Esophagus squamous epithelium (tissue), 5 donors: ENCODE results near the gene BHMT. TPM values are rescaled to one million over a fixed set of nuclear protein-coding genes. Genes with fewer than 3 reads are reported as not detected.

Experiments
- DNase-seq: peaks from one replicate; lab custom pipeline; 2025; lab: John Stamatoyannopoulos, UW
- H3K27ac ChIP-seq, 4 donors: fragments of 200-600 bp; sonication (generic); one replicate each; pipeline ENCODE4 v1.5.1; 2016 to 2019; ENCODE audit warnings: mild to moderate bottlenecking in 1 of 4
- H3K27me3 ChIP-seq, 4 donors: fragments of 200-600 bp; sonication (generic); 1 replicate in 3 of 4; 2 replicates in 1 of 4; pipeline versions ENCODE4 v1.5.1 to v1.6.0; 2017 to 2021; ENCODE audit warnings: antibody characterized with exemption in 1 of 4
- H3K36me3 ChIP-seq, 3 donors: fragments of 200-600 bp; sonication (generic); one replicate each; pipeline ENCODE4 v1.5.1; 2016 to 2019
- H3K4me1 ChIP-seq, 3 donors: fragments of 200-600 bp; sonication (generic); one replicate each; pipeline ENCODE4 v1.5.1; 2017 to 2019
- H3K4me3 ChIP-seq, 4 donors: fragments of 200-600 bp; sonication (generic); 1 replicate in 3 of 4; 2 replicates in 1 of 4; pipeline ENCODE4 v1.5.1; 2016 to 2019; ENCODE audit warnings: mild to moderate bottlenecking in 2 of 4, moderate library complexity in 1 of 4
- H3K9me3 ChIP-seq, 3 donors: fragments of 200-600 bp; sonication (generic); one replicate each; pipeline ENCODE4 v1.5.1; 2016 to 2019
- CTCF ChIP-seq, 6 experiments: fragments of 450-650 bp in 4 of 6; fragments of 200-600 bp in 2 of 6; sonication (generic) in 2 of 6; IDR thresholded peaks; one replicate each; pipeline ENCODE4 v1.5.1; 2016 to 2019; ENCODE audit warnings: antibody characterized with exemption in 6 of 6, mild to moderate bottlenecking in 4 of 6, moderate library complexity in 4 of 6
- POLR2A ChIP-seq, 4 donors: fragments of 450-650 bp; IDR thresholded peaks; one replicate each; pipeline ENCODE4 v1.6.1; 2017; ENCODE audit warnings: antibody characterized with exemption in 4 of 4, mild to moderate bottlenecking in 4 of 4, moderate library complexity in 3 of 4
- WGBS, 2 donors: methylation state at CpG; one replicate each; pipeline ENCODE4 v1.1.5; 2018; 5-methylcytosine and 5-hydroxymethylcytosine counted together
- intact Hi-C: fragments of 100-400 bp; cut with DNase I; formaldehyde crosslinking; loops from one replicate; pipeline ENCODE4 v1.15.0; 2022
- small RNA-seq, 4 donors: library from RNA; depleted of rRNA; stranded (forward); fragments of <200 nt; gene quantifications; one replicate each; pipeline ENCODE3, GENCODE V24; 2016
- total RNA-seq, 4 donors: library from RNA; depleted of rRNA; stranded (reverse); fragments of >200 nt; gene quantifications; one replicate each; pipeline ENCODE4 v1.1.0, GENCODE V29; 2016
- donor health status: DM: yes; HTN: yes; CAD: no.

Gene BHMT
- total RNA-seq, 4 donors from 2014 or later = 0.95 to 1.2 TPM; not detected in 2

- TF ChIP-seq POLR2A (IDR thresholded peaks at IDR 0.05) (no peak), CTCF (IDR thresholded peaks at IDR 0.05) (no peak)
- H3K36me3 ChIP-seq = no peaks in the 10 kb centered on the region
- no peak for DNase-seq
- H3K4me3 ChIP-seq = no peak overlapping the region
- intact Hi-C loops = no loop called here
- H3K9me3 ChIP-seq = no peaks in the 10 kb centered on the region
- peak overlapping the region in 3 of 4 donors; percentile 1 to 69 (median 55) for H3K27ac ChIP-seq
- H3K27me3 ChIP-seq = no peaks in the 10 kb centered on the region
- WGBS, 2 donors = 63 to 75% methylated on average over 1 of the region's 1 CpG
- H3K4me1 ChIP-seq = peaks cover 0 to 39% (median 13%) of the 10 kb centered on the region in 3 donors
Measured at GRCh38 chr5:79181419-79182022, 69.9 kb downstream of the BHMT start.

Small RNA genes lying within 50 kb of the gene (small RNA-seq; reads per million reads assigned to genes)
- gene RNY3P1 = 0 to 0.15 (median 0) reads per million in 4 donors

Other genes starting within 250 kb of the BHMT start
- gene ARSB, start 126.5 kb upstream of the BHMT start, total RNA-seq = 1 to 10 TPM; 1.2 to 8.8 (median 7.1) TPM
- gene DMGDH, start 42.1 kb upstream of the BHMT start, total RNA-seq = 1 to 10 TPM in 2 of 4 donors, under 1 TPM in 1, not detected in 1; 0.64 to 3.1 (median 1.7) TPM
- 10 to 100 TPM in 1 of 4 donors, 1 to 10 TPM in 3; 1.5 to 13.9 (median 5.1) TPM for gene BHMT2, start 42.0 kb upstream of the BHMT start, total RNA-seq
- 10 to 100 TPM in 1 of 4 donors, 1 to 10 TPM in 3; 5.8 to 15.8 (median 8.9) TPM for gene JMY, start 124.3 kb downstream of the BHMT start, total RNA-seq